SK-N-SH (cell line): ENCODE results near the gene CTNS. TPM values are rescaled to one million over a fixed set of nuclear protein-coding genes. Genes with fewer than 3 reads are reported as not detected.

Experiments
- CTCF ChIA-PET: fragments of 300-600, 350-600 bp; formaldehyde crosslinking; extraction: SDS; loops from one replicate; lab custom pipeline; 2021; lab: Yijun Ruan, JAX
- POLR2A ChIA-PET: fragments of 350-600 bp; sonication (Branson Sonifier 250); formaldehyde crosslinking; extraction: SDS; loops from one replicate; lab custom pipeline; 2020; ENCODE audit warnings: antibody characterized with exemption, inconsistent platforms; lab: Yijun Ruan, JAX
- DNase-seq: peaks from one replicate; pipeline ENCODE4 v3.0.0; 2012
- H2AFZ ChIP-seq: fragments of 200-600 bp; sonication (generic); 2 replicates; pipeline ENCODE4 v1.8.1; 2016; ENCODE audit warnings: antibody characterized with exemption, mild to moderate bottlenecking, low read depth
- H3F3A ChIP-seq: fragments of 200-600 bp; sonication (generic); replicated peaks from 2 replicates; pipeline ENCODE3; 2016; ENCODE audit warnings: antibody characterized with exemption, mild to moderate bottlenecking; ENCODE audit not compliant: insufficient read depth
- H3K27ac ChIP-seq, 2 experiments: fragments of 200-500 bp in 1 of 2; fragments of 200-600 bp in 1 of 2; sonication (Bioruptor generic) in 1 of 2; sonication (generic), shearing (Covaris generic) in 1 of 2; 2 replicates each; pipeline versions ENCODE4 v1.5.1 to v1.6.1; 2014 to 2016; ENCODE audit warnings: low read depth in 2 of 2, inconsistent platforms in 1 of 2, low read length in 1 of 2, mild to moderate bottlenecking in 1 of 2, mixed read lengths in 1 of 2
- H3K27me3 ChIP-seq: fragments of 200-600 bp; sonication (generic), shearing (Covaris generic); 2 replicates; pipeline ENCODE4 v1.6.1; 2016; ENCODE audit warnings: mixed run types; ENCODE audit not compliant: insufficient read depth
- H3K36me3 ChIP-seq, 2 experiments: fragments of 200-500 bp in 1 of 2; fragments of 200-600 bp in 1 of 2; sonication (Bioruptor generic) in 1 of 2; sonication (generic) in 1 of 2; replicated peaks in 1 of 2; 2 replicates each; pipeline versions ENCODE3 to v1.5.1; 2014 to 2016; ENCODE audit warnings: low read length in 1 of 2, mild to moderate bottlenecking in 1 of 2; ENCODE audit not compliant: insufficient read depth in 2 of 2, control insufficient read depth in 1 of 2
- H3K4me1 ChIP-seq, 2 experiments: fragments of 200-500 bp in 1 of 2; fragments of 200-600 bp in 1 of 2; sonication (Bioruptor generic) in 1 of 2; sonication (generic), shearing (Covaris generic) in 1 of 2; 2 replicates each; pipeline versions ENCODE4 v1.5.1 to v1.6.1; 2014 to 2016; ENCODE audit warnings: low read depth in 1 of 2, low read length in 1 of 2, mixed run types in 1 of 2; ENCODE audit not compliant: insufficient read depth in 2 of 2, control insufficient read depth in 1 of 2
- H3K4me2 ChIP-seq: fragments of 200-600 bp; sonication (generic), shearing (Covaris generic); 2 replicates; pipeline ENCODE4 v1.6.1; 2017; ENCODE audit warnings: mixed run types
- H3K4me3 ChIP-seq, 2 experiments: fragments of 200-500 bp in 1 of 2; fragments of 200-600 bp in 1 of 2; sonication (Bioruptor generic) in 1 of 2; sonication (generic), shearing (Covaris generic) in 1 of 2; 2 replicates each; pipeline versions ENCODE4 v1.5.1 to v1.8.1; 2014 to 2016; ENCODE audit warnings: low read depth in 2 of 2, inconsistent platforms in 1 of 2, low read length in 1 of 2, mild to moderate bottlenecking in 1 of 2, mixed read lengths in 1 of 2, moderate library complexity in 1 of 2
- H3K79me2 ChIP-seq: fragments of 200-600 bp; sonication (generic); 2 replicates; pipeline ENCODE4 v1.8.1; 2017; ENCODE audit warnings: mild to moderate bottlenecking; ENCODE audit not compliant: insufficient read depth
- H3K9ac ChIP-seq: fragments of 200-600 bp; sonication (generic); 2 replicates; pipeline ENCODE4 v1.6.1; 2017; ENCODE audit warnings: mixed run types
- H3K9me2 ChIP-seq: fragments of 200-600 bp; sonication (generic); 2 replicates; pipeline ENCODE4 v1.6.1; 2017; ENCODE audit warnings: mixed run types
- H3K9me3 ChIP-seq: fragments of 200-600 bp; sonication (generic); 2 replicates; pipeline ENCODE4 v1.6.1; 2017; ENCODE audit warnings: mixed run types, mild to moderate bottlenecking, moderate library complexity
- H4K20me1 ChIP-seq: fragments of 200-600 bp; sonication (generic); 2 replicates; pipeline ENCODE4 v1.6.1; 2017; ENCODE audit warnings: mild to moderate bottlenecking, mixed run types; ENCODE audit not compliant: insufficient read depth
- FOSL2 ChIP-seq: IDR thresholded peaks from 2 replicates; pipeline ENCODE4 v1.4.0; 2012; ENCODE audit warnings: low read depth, mild to moderate bottlenecking, moderate library complexity, borderline replicate concordance
- GATA2 ChIP-seq: sonication (generic); formaldehyde crosslinking; IDR thresholded peaks from 2 replicates; pipeline ENCODE4 v1.5.0; 2020; ENCODE audit warnings: mild to moderate bottlenecking, missing genetic modification reagents
- JUND ChIP-seq: IDR thresholded peaks from 2 replicates; pipeline ENCODE4 v1.4.0; 2012
- MAX ChIP-seq: IDR thresholded peaks from 2 replicates; pipeline ENCODE4 v1.4.0; 2012; ENCODE audit warnings: low read depth
- NFIC ChIP-seq: IDR thresholded peaks from 2 replicates; pipeline ENCODE4 v1.4.0; 2012; ENCODE audit warnings: borderline replicate concordance
- PBX3 ChIP-seq: IDR thresholded peaks from 2 replicates; pipeline ENCODE4; 2012
- REST ChIP-seq: IDR thresholded peaks from 2 replicates; pipeline ENCODE4 v1.6.1; 2012; ENCODE audit warnings: mild to moderate bottlenecking, low read depth, low read length, moderate library complexity
- TCF12 ChIP-seq: IDR thresholded peaks from 2 replicates; pipeline ENCODE4 v1.4.0; 2012
- WGBS: methylation state at CpG from one replicate; pipeline ENCODE4 v1.1.6; 2017; ENCODE audit warnings: low lambda C conversion rate; 5-methylcytosine and 5-hydroxymethylcytosine counted together
- polyA plus RNA-seq, 3 experiments: library from polyadenylated mRNA; depleted of rRNA; stranded (reverse); fragments of >200 nt; gene quantifications; 2 replicates each; pipeline ENCODE4 v1.2.3, GENCODE V29; 2012
- TF ChIP-seq, protein P1 (sequence below): fragments of 150-350 bp; IDR thresholded peaks from 2 replicates; pipeline ENCODE4 v1.6.1; 2017; ENCODE audit warnings: antibody characterized with exemption, low read length, low read depth, borderline replicate concordance
- TF ChIP-seq, protein P2 (sequence below): IDR thresholded peaks from 2 replicates; pipeline ENCODE4 v1.4.0; 2012; ENCODE audit warnings: low read depth, borderline replicate concordance
- TF ChIP-seq, protein P3 (sequence below): IDR thresholded peaks from 2 replicates; pipeline ENCODE4 v1.4.0; 2012; ENCODE audit warnings: low read depth, borderline replicate concordance
- TF ChIP-seq, protein P4 (sequence below): fragments of 200-600 bp; sonication (generic); IDR thresholded peaks from 2 replicates; pipeline ENCODE4 v1.6.1; 2017; ENCODE audit warnings: antibody characterized with exemption, mild to moderate bottlenecking, moderate library complexity

Gene CTNS
- polyA plus RNA-seq, 1 of the 3 experiments (the other 2 are of a cell fraction): 8.2 TPM

DNA sequence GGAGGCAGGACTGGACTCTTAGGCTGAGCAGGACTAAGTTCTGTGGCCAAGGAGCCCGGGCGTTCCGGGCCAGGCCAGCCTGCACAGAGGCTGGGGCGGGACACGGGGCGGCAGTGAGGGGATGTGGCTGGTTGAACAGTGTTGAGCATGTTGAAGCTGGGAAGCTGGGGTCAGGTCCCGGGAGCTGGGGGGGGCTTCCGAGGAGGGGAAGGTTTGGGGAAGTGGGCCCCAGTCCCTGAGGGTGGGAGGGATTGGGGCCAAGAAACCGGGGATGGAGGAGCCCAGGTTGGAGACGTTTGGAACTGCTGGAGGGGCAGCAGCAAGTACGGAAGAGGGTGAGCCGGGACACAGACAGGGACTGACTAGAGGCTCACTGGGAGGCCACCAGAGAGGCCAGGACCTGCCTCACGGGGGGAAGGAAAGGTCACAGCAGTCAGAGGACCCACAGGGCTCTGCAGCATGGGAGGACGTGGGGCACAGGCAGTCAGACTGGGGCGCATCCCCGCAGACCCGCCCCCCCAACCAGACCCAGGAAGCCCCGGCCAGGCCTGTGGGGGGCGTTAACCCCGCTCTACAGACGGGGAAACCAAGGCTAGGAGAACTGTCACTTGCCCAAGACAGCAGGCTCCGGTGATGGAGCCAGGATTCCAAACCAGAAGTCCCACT, 22.4 kb downstream of the CTNS start:
- Histone ChIP-seq H3K4me3 (no peak overlapping the region), H3K79me2 (no peaks in the 10 kb centered on the region), H3K9me2 (no peaks in the 10 kb centered on the region), H3K4me1 (peaks cover 0 to 13% of the 10 kb centered on the region in 2 experiments; a peak in 3 of 4 replicates), H3K4me2 (peak overlapping the region; percentile 37; the same call in 1 of the 2 replicates), H3K9me3 (no peaks in the 10 kb centered on the region), H3F3A (peaks cover 20% of the 10 kb centered on the region), H2AFZ (no peak overlapping the region), H3K9ac (no peak overlapping the region), H3K36me3 (peaks cover 6 to 18% of the 10 kb centered on the region in 2 experiments), H3K27me3 (no peaks in the 10 kb centered on the region), H4K20me1 (peaks cover 9% of the 10 kb centered on the region; the same call in 1 of the 2 replicates), H3K27ac (peak overlapping the region in 1 of 2 experiments; percentile 59; a peak in 3 of 4 replicates)
- TF ChIP-seq FOSL2: no peak
- ChIA-PET CTCF (interaction anchor here (1.1 to 1.2 kb wide), 2 partner anchors 7 to 11 kb away, joined by 3 to 4 read pairs; no protein-coding TSS in a partner anchor), POLR2A (no interaction called here)
- WGBS: 87% methylated on average over 21 of the region's 22 CpGs
- no peak for DNase-seq

GRCh38 chr17:3659541-3660111, 23.1 kb downstream of the CTNS start:
- no peak overlapping the region for H3K4me3 ChIP-seq
- ChIA-PET CTCF (interaction anchor here (1.1 to 1.2 kb wide), 2 partner anchors 11 to 611 kb away, joined by 3 to 4 read pairs; no protein-coding TSS in a partner anchor), POLR2A (no interaction called here)
- peaks cover 0 to 13% of the 10 kb centered on the region in 2 experiments; a peak in 3 of 4 replicates for H3K4me1 ChIP-seq
- H3K4me2 ChIP-seq: peak overlapping the region; percentile 37; the same call in 1 of the 2 replicates
- DNase-seq: no peak
- no peaks in the 10 kb centered on the region for H3K9me3 ChIP-seq
- TF ChIP-seq GATA2 (CRISPR knock-in tag): no peak
- 0 out of 2 replicates have a peak, but pooled peaks have one; percentile 14 for TF ChIP-seq REST
- TF ChIP-seq, protein P1, sequence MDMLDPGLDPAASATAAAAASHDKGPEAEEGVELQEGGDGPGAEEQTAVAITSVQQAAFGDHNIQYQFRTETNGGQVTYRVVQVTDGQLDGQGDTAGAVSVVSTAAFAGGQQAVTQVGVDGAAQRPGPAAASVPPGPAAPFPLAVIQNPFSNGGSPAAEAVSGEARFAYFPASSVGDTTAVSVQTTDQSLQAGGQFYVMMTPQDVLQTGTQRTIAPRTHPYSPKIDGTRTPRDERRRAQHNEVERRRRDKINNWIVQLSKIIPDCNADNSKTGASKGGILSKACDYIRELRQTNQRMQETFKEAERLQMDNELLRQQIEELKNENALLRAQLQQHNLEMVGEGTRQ: no peak
- TF ChIP-seq, protein P2, sequence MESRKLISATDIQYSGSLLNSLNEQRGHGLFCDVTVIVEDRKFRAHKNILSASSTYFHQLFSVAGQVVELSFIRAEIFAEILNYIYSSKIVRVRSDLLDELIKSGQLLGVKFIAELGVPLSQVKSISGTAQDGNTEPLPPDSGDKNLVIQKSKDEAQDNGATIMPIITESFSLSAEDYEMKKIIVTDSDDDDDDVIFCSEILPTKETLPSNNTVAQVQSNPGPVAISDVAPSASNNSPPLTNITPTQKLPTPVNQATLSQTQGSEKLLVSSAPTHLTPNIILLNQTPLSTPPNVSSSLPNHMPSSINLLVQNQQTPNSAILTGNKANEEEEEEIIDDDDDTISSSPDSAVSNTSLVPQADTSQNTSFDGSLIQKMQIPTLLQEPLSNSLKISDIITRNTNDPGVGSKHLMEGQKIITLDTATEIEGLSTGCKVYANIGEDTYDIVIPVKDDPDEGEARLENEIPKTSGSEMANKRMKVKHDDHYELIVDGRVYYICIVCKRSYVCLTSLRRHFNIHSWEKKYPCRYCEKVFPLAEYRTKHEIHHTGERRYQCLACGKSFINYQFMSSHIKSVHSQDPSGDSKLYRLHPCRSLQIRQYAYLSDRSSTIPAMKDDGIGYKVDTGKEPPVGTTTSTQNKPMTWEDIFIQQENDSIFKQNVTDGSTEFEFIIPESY: no peak
- TF ChIP-seq, protein P3, sequence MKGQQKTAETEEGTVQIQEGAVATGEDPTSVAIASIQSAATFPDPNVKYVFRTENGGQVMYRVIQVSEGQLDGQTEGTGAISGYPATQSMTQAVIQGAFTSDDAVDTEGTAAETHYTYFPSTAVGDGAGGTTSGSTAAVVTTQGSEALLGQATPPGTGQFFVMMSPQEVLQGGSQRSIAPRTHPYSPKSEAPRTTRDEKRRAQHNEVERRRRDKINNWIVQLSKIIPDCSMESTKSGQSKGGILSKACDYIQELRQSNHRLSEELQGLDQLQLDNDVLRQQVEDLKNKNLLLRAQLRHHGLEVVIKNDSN: no peak
- peak; percentile 67 for TF ChIP-seq MAX
- peak; percentile 15; the same call in 1 of the 2 replicates for TF ChIP-seq PBX3
- peak; percentile 51; the same call in 1 of the 2 replicates for TF ChIP-seq NFIC
- TF ChIP-seq FOSL2: peak; percentile 77
- TF ChIP-seq TCF12: peak; percentile 46; the same call in 1 of the 2 replicates
- peak; percentile 43 for TF ChIP-seq JUND
- TF ChIP-seq, protein P4, sequence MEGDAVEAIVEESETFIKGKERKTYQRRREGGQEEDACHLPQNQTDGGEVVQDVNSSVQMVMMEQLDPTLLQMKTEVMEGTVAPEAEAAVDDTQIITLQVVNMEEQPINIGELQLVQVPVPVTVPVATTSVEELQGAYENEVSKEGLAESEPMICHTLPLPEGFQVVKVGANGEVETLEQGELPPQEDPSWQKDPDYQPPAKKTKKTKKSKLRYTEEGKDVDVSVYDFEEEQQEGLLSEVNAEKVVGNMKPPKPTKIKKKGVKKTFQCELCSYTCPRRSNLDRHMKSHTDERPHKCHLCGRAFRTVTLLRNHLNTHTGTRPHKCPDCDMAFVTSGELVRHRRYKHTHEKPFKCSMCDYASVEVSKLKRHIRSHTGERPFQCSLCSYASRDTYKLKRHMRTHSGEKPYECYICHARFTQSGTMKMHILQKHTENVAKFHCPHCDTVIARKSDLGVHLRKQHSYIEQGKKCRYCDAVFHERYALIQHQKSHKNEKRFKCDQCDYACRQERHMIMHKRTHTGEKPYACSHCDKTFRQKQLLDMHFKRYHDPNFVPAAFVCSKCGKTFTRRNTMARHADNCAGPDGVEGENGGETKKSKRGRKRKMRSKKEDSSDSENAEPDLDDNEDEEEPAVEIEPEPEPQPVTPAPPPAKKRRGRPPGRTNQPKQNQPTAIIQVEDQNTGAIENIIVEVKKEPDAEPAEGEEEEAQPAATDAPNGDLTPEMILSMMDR: 0 out of 2 replicates have a peak, but pooled peaks have one; percentile 5
- H4K20me1 ChIP-seq: peaks cover 15% of the 10 kb centered on the region
- 70% methylated on average over 21 of the region's 22 CpGs for WGBS
- H3K36me3 ChIP-seq: peaks cover 6 to 25% of the 10 kb centered on the region in 2 experiments
- peaks cover 3% of the 10 kb centered on the region; the same call in 1 of the 2 replicates for H3K79me2 ChIP-seq
- no peak overlapping the region for H2AFZ ChIP-seq
- peaks cover 25% of the 10 kb centered on the region for H3F3A ChIP-seq
- no peak overlapping the region for H3K9ac ChIP-seq
- H3K9me2 ChIP-seq: no peaks in the 10 kb centered on the region
- H3K27me3 ChIP-seq: no peaks in the 10 kb centered on the region
- H3K27ac ChIP-seq: peak overlapping the region; percentile 16 to 59; a peak in 3 of 4 replicates
